HG03565 (cell line): ENCODE results near the gene CASTOR1.

Source experiments
- ATAC-seq: cut with Tn5 transposase; IDR thresholded peaks from one replicate; pipeline ENCODE4 v1.9.1; 2021; ENCODE audit warnings: mild to moderate bottlenecking, moderate library complexity; ENCODE audit not compliant: unreplicated experiment

Gene CASTOR1

DNA sequence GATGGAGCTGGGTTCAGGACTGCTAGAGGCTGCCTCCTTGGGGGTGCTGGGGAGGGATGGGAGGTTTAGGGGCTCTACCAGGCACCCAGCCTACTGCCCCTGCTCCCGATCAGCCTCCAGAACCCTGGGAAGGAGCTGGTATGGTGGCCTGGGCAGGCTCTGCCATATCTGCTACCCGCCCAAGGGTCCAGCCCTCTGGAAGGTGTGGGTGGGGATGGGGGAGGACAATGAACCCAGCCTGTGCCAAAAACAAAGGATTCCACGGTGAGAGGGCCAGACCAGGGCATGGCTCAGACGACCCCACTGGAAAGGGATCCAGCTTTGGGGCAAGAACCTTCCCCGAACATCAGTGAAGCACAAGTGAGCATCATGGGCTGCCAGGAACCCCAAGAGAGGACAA is 3.0 kb downstream of the CASTOR1 start:
- no peak for ATAC-seq

GRCh38 chr22:30285846-30286200 is 3.5 kb downstream of the CASTOR1 start:
- no peak for ATAC-seq

DNA sequence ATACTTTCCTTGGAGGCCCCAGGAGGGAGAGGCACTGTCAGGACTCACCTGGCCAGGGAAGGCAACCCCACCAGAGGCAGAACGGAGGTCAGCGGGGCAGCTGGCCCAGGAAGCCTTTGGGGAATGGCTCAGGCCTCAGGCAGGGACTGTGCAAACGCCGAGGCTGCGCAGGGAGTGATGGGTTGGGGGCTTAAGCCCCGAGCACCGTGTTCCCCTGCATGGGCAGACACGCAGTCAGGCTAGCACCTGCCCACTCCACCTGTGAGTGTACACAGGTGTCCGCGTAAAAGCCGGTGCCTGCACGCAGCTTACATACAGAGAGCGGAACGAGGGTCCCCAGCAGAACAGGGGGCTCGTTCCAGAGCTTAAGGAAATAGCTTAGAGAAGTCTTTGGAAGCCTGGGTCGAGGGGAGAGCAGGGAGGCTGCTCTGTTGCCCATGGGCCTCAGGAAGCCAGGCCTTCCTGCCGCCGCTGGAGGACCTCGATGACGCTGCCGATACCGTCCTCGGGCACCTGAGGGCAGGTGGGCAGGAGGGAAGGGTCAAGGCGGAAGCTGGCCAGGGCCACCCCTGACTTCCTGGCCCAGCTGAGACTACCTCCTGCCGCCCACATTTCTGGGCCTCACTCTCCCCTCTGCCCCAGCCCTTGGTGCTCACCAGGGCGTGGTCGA is 4.0 kb downstream of the CASTOR1 start:
- no peak for ATAC-seq

DNA sequence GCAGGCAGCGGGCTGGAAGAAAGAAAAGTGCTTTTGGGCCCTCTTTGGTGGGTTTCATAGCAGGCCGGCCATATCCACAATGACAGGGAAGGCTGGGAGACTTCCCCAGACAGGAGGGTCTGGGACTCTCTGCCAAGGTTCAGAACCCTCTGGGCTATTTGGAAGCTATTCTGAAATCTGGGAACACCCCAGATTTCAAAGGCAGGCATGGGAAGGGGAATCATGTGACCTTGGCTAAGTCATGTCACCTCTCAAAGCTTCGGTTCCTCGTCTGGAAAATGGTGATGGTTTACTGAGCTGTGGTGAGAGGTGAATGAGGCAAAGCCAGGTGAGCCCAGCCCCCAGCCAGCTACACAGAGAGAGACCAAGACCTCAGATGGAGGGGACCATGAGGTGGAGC is 4.6 kb downstream of the CASTOR1 start:
- no peak for ATAC-seq

GRCh38 chr22:30284172-30284571 is 5.1 kb downstream of the CASTOR1 start:
- no peak for ATAC-seq

DNA sequence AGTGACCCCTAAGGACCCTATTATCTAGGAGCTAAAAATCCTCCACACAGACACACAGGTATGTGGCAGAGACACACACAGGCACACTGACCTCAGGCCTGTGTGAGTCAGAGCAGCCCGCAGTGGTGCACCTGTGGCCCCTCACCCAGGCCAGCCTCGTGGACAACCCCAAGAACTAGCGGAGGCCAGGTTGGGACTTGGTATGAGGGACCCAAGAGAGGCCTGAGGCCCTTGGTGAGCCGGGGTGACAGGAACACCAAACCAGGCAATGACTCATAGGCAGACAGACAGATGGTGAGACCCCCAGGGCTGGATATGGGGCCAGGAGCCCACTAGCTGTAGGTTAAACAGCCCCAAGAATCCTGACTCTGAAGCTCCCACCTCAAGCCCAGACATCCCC is 6.0 kb downstream of the CASTOR1 start:
- ATAC-seq = no peak

DNA sequence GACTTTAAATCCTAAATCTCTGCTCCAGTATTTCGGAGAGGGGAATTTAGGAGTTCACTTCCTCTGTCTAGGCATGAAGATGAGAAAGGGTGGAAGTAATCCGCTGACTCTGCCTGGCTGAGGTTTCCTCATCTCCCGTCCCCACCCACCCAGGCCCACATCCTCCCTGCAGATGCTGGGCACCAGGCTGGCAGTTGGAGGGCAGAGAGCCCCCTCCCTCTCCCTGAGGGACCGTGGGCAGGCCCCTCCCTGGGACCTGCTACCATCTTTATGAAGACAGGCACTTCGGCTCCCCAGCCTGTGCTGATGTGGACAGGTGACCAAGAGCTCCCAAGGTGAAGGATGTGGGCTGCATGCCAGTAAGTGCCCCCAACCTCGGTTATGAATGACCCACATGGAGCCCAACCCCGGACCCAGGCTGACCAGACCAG is 6.7 kb downstream of the CASTOR1 start:
- ATAC-seq = no peak

DNA sequence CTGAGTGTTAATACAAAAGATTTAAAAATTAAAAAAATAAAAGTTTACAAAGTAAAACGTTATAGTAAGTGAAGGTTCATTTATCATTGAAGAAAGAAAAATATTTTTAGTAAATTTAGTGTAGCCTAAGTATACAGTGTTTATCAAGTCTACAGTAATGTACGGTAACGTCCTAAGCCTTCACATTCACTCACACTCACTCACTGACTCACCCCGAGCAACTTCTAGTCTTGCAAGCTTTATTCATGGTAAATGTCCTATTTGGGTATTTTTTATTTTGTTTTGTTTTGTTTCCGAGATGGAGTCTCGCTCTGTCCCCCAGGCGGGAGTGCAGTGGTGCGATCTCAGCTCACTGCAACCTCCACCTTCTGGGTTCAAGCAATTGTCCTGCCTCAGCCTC is 8.8 kb downstream of the CASTOR1 start:
- ATAC-seq = no peak

DNA sequence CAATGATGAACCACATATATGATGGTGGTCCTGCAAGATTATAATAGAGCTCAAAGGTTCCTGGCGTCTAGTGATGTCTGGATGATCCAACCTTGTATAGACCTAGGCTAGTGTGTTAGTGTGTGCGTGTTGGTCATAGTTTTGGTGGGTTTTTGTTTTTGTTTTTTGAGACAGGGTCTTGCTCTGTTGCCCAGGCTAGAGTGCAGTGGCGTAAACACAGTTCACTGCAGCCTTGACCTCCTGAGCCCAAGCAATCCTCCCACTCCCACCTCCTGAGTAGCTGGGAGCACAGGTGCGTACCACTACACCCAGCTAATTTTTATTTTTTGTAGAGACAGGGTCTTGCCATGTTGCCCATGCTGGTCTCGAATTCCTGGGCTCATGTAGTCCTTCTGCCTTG is 9.4 kb downstream of the CASTOR1 start:
- no peak for ATAC-seq

DNA sequence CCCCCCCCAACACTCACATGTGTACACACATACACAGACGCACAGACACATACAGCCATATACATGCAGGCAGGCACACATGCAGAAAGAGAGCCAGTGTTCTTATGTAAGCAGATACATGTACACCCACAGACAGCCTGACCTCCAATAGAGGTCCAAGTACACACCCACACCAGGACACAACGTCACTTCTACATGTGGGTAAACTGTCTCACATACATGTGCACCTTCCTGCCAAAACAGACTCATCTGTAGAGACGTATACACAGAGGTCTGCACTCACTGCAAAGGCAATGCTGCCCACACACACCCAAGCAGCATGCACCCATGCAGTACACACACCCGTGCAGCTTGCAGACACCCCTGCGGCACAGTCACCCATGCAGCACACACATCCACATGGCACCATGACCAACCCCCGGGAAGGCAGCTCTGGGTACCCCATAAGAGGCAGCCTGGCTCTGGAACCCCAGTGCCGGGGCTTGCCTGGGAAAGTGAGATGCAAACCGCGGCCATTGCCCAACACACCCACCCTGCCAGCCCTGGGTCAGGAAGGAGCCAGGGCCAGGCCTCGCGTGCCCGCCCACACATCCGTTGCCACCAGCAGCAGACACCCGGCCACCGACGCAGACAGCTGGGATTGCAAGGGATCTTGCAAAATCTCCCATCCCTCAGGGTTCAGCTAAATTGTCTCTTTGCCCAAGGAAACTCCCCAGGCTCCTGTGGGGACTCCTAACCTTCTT is 10.1 kb downstream of the CASTOR1 start:
- ATAC-seq = no peak

DNA sequence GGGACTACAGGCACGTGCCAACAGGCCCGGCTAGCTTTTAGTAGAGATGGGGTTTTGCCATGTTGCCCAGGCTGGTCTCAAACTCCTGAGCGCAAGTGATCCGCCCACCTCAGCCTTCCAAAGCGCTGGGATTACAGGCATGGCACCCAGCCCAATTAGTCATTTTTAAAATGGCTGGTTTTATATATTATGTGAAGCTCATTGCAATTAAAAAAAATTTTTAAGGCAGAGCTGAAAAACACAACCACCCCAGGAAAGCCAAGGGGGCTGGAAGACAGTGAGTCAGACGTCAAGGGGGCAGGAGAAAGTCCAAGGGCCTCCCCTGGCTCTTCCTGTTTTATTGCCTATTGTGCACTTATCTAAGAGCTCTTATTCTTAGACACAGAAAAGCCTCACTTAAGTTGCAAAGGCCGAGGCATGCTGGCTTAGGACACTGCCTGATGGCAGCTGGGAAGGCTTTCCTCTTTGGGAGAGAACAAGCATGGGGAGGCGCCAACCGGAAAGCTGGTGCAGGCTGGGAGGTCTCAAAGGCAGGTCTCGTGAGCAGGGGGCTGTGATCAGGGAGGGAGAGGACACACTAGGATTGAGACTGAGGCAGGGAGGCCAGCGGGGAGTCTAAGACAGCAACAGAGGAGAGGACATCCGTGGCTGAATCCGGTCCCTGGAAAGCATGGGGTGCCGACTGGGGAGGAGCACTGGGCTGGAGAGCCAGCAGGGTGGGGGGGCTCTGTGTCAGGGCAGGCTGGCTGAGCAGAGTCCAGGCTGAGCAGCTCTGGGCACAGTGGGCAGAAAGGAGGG is 11.6 kb downstream of the CASTOR1 start:
- ATAC-seq = no peak

DNA sequence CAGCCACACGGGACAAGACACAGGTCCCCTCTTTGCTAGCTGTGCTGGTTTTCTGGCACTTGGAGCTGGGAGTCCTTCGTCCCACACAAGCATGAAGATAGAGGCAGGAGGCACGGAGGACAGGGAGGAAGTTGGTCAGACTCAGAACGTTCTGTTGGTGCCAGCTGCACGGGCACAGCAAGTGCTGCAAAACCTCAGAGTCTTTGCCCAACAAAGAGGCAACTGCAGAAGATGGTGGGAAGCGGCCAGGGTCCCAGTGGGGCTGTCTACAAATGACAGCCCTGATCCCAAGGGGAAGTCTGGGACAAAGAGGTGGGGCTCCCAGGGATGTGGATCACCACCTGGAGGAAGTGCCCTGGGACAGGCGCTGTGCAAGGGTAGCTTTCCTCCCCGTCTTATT is 13.3 kb downstream of the CASTOR1 start:
- ATAC-seq = no peak

GRCh38 chr22:30275625-30276024 is 13.7 kb downstream of the CASTOR1 start:
- no peak for ATAC-seq

GRCh38 chr22:30274437-30274812 is 14.9 kb downstream of the CASTOR1 start:
- ATAC-seq = no peak

GRCh38 chr22:30273711-30274436 is 15.4 kb downstream of the CASTOR1 start:
- no peak for ATAC-seq

DNA sequence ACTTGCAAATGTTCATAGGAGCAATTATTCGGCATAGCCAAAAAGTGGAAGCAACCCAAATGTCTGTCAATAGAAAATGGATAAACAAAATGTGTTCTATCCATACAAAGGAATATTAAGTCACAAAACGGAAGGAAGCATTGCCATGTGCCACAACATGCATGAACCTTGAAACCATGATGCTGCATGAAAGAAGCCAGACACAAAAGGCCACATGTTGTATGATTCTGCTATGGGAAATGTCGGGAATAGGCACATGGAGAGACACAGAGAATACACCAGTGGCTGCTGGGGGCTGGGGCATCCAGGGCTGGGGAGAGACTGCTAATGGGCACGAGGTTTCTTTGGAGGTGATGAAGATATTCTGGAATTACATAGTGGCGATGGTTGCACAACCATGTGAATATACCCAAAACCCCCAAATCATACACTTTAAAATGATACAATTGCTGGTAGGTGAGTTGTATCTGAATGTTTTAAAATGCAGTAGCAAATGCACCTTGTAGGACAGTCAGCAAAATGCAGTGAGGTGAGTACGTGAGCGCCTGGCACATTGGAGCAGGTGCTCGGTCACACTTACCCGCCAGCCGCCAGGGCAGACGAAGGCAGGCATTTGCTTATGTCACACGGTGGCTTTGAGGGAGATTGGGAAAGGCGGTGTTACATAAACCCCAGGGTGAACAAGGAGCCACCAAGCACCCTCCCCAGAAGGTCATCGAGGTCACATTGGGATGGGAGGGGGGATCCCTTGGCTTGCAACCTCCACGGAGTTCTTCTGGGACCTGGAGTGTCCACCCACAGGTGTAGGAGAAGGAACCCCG is 16.3 kb downstream of the CASTOR1 start:
- no peak for ATAC-seq

GRCh38 chr22:30270832-30271231 is 18.5 kb downstream of the CASTOR1 start:
- no peak for ATAC-seq

DNA sequence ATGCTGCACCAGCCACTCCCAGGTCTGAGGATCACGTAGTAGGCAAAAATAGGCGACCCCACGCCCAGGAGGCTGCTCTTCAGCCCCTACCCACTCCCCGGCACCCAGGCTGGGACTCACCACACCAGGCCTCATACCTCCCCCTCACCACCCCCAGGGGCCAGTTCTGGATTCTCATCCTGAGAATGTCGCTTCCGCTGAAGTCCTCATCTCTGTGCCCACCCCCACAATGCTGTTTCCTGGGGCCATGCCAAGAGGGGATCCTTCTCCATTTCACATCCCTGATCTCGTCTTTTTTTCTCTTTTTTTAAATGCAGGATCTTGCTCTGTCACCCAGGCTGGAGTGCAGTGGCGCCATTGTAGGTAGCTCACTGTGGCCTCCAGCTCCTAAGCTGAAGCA is 21.0 kb downstream of the CASTOR1 start:
- ATAC-seq = no peak

DNA sequence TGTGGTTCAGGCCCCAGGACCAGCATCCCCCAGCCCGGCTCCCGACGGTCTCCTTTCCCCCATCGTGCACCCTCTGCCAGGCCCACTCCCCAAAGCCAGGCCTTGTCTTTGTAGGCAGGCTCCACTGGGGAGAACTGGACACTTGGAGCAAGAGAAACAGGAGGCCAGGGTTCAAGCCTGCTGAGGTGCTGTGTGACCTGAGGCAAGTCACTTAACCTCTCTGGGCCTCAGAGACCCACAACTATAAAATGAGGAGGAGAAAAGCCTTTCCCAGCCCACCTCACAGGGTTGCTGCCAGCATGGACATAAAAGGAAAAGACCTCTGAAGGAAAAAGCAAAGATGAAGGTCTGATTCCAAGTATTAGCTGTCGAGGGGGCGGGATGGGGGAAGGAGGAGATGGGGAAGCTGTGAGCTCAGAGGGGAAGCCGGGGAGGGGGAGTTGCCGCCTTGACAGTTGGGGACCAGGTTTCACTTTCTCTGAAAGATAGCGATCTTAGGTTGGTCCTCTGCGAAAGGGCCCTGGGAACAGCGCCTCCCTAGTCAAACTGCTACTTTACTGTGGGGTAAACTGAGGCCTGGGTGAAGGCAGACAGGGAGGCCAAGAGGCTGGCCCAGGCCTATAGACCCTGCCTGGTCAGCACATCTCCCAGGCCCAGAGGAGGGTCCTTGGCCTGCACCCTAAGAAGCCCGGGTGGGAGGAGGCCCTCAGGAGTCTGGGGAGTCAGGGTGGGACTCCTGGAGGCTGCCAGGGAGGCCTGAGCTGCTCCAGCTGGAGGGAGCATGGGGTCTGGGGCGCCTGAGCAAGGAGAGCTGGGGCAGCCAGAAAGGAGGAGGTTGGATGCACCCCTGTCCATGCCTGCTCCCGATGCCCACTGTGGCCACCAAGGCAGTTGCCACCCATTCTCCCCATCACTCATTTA is 21.7 kb downstream of the CASTOR1 start:
- no peak for ATAC-seq
